Sciatic nerve (tissue), 2 donors: ENCODE measurements around the gene INMT. TPM values are rescaled to one million over a fixed set of nuclear protein-coding genes. Genes with fewer than 3 reads are reported as not detected.

Experiments
- ATAC-seq: fragments of 200-7000 bp; cut with Tn5 transposase; one replicate; pipeline ENCODE4 v1.9.1; 2020; ENCODE audit warnings: mild to moderate bottlenecking, moderate library complexity
- DNase-seq: peaks from one replicate; pipeline ENCODE4 v3.0.0-alpha.2; 2020; ENCODE audit warnings: low spot score
- intact Hi-C: fragments of 100-400 bp; cut with DNase I; formaldehyde crosslinking; loops from one replicate; pipeline ENCODE4 v1.14.2; 2022
- total RNA-seq: library from RNA; stranded (reverse); fragmentation: NEBNext Ultra II Directional; extraction: Animal tissue kit (Norgen Biotek cat#: 25700); gene quantifications from one replicate; pipeline ENCODE4 v1.2.1, GENCODE V29; 2021
- donor health status: DM: no; HTN: no; CAD: no.
- donor health status: DM: no; HTN: no; CAD: no.

INMT gene
- total RNA-seq, 1 donor from 2014 or later, result 131 TPM

GRCh38 chr7:30744075-30744417 is 7.9 kb upstream of the INMT start:
- intact Hi-C loops, result no loop called here
- ATAC-seq (no peak), DNase-seq (no peak)

- DNase-seq (no peak), ATAC-seq (peak; percentile 33)
- intact Hi-C loops, result no loop called here
These were observed 6.5 kb upstream of the INMT start for GRCh38 chr7:30745261-30745941.

- intact Hi-C loops, result no loop called here
- no peak for ATAC-seq
- no peak for DNase-seq
These were observed 1.9 kb upstream of the INMT start for GRCh38 chr7:30750010-30750409.

- DNase-seq (peak; percentile 77), ATAC-seq (peak; percentile 78)
- intact Hi-C loops, result no loop called here
These were observed 968 bp upstream of the INMT start for GRCh38 chr7:30750683-30751650.

- DNase-seq, result no peak
- ATAC-seq, result peak; percentile 0
- intact Hi-C loops, result no loop called here
These were observed 549 bp downstream of the INMT start for GRCh38 chr7:30752484-30752883.

- DNase-seq (peak; percentile 93), ATAC-seq (peak; percentile 82)
- intact Hi-C loops, result no loop called here
These were observed 1.0 kb downstream of the INMT start for GRCh38 chr7:30752979-30753378.

- intact Hi-C loops, result no loop called here
- DNase-seq (no peak), ATAC-seq (no peak)
These were observed 2.5 kb downstream of the INMT start for GRCh38 chr7:30754315-30754877.

- no peak for DNase-seq
- intact Hi-C loops, result no loop called here
- ATAC-seq, result no peak
These were observed 3.6 kb downstream of the INMT start for GRCh38 chr7:30755384-30756154.

- intact Hi-C loops, result no loop called here
- ATAC-seq (no peak), DNase-seq (no peak)
These were observed 5.4 kb downstream of the INMT start for GRCh38 chr7:30757342-30757692.

GRCh38 chr7:30760514-30761213 is 8.7 kb downstream of the INMT start:
- DNase-seq (no peak), ATAC-seq (no peak)
- intact Hi-C loops, result no loop called here

- intact Hi-C loops, result no loop called here
- DNase-seq, result no peak
- no peak for ATAC-seq
These were observed 9.6 kb downstream of the INMT start for GRCh38 chr7:30761214-30762156.

- intact Hi-C loops, result no loop called here
- ATAC-seq, result peak; percentile 80
- DNase-seq, result no peak
These were observed 12.4 kb downstream of the INMT start for GRCh38 chr7:30764030-30764975.

GRCh38 chr7:30765408-30765807 is 13.5 kb downstream of the INMT start:
- intact Hi-C loops, result no loop called here
- ATAC-seq (peak; percentile 15), DNase-seq (no peak)

- ATAC-seq, result peak; percentile 8
These were observed 18.9 kb downstream of the INMT start for GRCh38 chr7:30770845-30771173.

GRCh38 chr7:30771174-30771879 is 19.4 kb downstream of the INMT start, which contains the start of gene MINDY4:
MINDY4 (plus strand) TSS chr7:30771417; CDS start chr7:30771494, 77 bp downstream.
- DNase-seq, result peak; percentile 89
- ATAC-seq, result peak; percentile 98
- intact Hi-C loops, result no loop called here

More at GRCh38 chr7:30770845-30771173, 18.9 kb downstream of the INMT start:
- intact Hi-C loops, result no loop called here
- no peak for DNase-seq

GRCh38 chr7:30771880-30772425 is 20.0 kb downstream of the INMT start:
- no peak for DNase-seq
- ATAC-seq, result peak; percentile 6
- intact Hi-C loops, result no loop called here
